Testis (tissue), 3 donors: ENCODE data around the gene SNAP25. TPM values are rescaled to one million over a fixed set of nuclear protein-coding genes. Genes with fewer than 3 reads are reported as not detected.

Experiments
- DNase-seq: peaks from one replicate; pipeline ENCODE4 v3.0.0-alpha.2; 2019
- H3K27ac ChIP-seq, 2 donors: fragments of 200-600 bp; sonication (generic); one replicate each; pipeline ENCODE4 v1.5.1; 2019
- H3K27me3 ChIP-seq: fragments of 200-600 bp; sonication (generic); one replicate; pipeline ENCODE4 v1.5.1; 2019
- H3K36me3 ChIP-seq: fragments of 200-600 bp; sonication (generic); one replicate; pipeline ENCODE4 v1.5.1; 2017; ENCODE audit warnings: low read depth; ENCODE audit errors: missing control alignments
- H3K4me1 ChIP-seq: fragments of 200-600 bp; sonication (generic); one replicate; pipeline ENCODE4 v1.5.1; 2019
- H3K4me3 ChIP-seq, 2 donors: fragments of 200-600 bp; sonication (generic); one replicate each; pipeline ENCODE4 v1.5.1; 2017 to 2019
- H3K9me3 ChIP-seq: fragments of 200-600 bp; sonication (generic); one replicate; pipeline ENCODE4 v1.5.1; 2017
- CTCF ChIP-seq, 3 experiments: fragments of 450-650 bp in 2 of 3; fragments of 200-600 bp in 1 of 3; sonication (generic) in 1 of 3; IDR thresholded peaks; one replicate each; pipeline ENCODE4 v1.5.1; 2016 to 2019; ENCODE audit warnings: antibody characterized with exemption in 3 of 3, mild to moderate bottlenecking in 2 of 3, moderate library complexity in 1 of 3
- POLR2A ChIP-seq: fragments of 450-650 bp; IDR thresholded peaks from one replicate; pipeline ENCODE4 v1.6.1; 2017; ENCODE audit warnings: antibody characterized with exemption, mild to moderate bottlenecking, moderate library complexity
- WGBS, 2 donors: methylation state at CpG; one replicate each; pipeline ENCODE4 v1.1.5; 2018; 5-methylcytosine and 5-hydroxymethylcytosine counted together
- intact Hi-C: fragments of 100-400 bp; cut with DNase I; formaldehyde crosslinking; loops from one replicate; pipeline ENCODE4 v1.15.1; 2023; ENCODE audit warnings: low total_unique reads
- polyA plus RNA-seq: library from polyadenylated mRNA; stranded (reverse); fragments of 350-450 nt; fragmentation: Illumina TruSeq; extraction: RNeasy Lipid Tissue Mini Kit (QIAGEN cat#74804); gene quantifications from one replicate; pipeline ENCODE4 v1.2.3, GENCODE V29; 2014; ENCODE audit warnings: low read depth, low replicate concordance; ENCODE audit not compliant: insufficient read depth
- total RNA-seq, 2 donors: library from RNA; depleted of rRNA; stranded (reverse); fragments of >200 nt; gene quantifications; one replicate each; pipeline ENCODE4 v1.2.3, GENCODE V29; 2016

SNAP25 gene
- total and polyA plus RNA-seq, 3 donors from 2014 or later = 8.0 to 13.7 (median 11.3) TPM

GRCh38 chr20:10303852-10304251 is 85.2 kb downstream of the SNAP25 start:
- TF ChIP-seq CTCF (IDR thresholded peaks at IDR 0.05) = no peak
- no peak for TF ChIP-seq POLR2A
- Histone ChIP-seq H3K4me3 (no peak overlapping the region), H3K36me3 (no peaks in the 10 kb centered on the region), H3K9me3 (no peaks in the 10 kb centered on the region), H3K27ac (no peak overlapping the region), H3K27me3 (no peaks in the 10 kb centered on the region), H3K4me1 (no peaks in the 10 kb centered on the region)
- intact Hi-C loops = no loop called here
- no peak for DNase-seq
- 47 to 66% methylated on average over 3 of the region's 3 CpGs for WGBS, 2 donors

GRCh38 chr20:10304471-10305046 is 85.9 kb downstream of the SNAP25 start:
- intact Hi-C loops = no loop called here
- Histone ChIP-seq H3K27ac (no peak overlapping the region), H3K36me3 (no peaks in the 10 kb centered on the region), H3K9me3 (no peaks in the 10 kb centered on the region), H3K4me1 (no peaks in the 10 kb centered on the region), H3K27me3 (no peaks in the 10 kb centered on the region), H3K4me3 (no peak overlapping the region)
- WGBS, 2 donors = 85 to 93% methylated on average over 3 of the region's 3 CpGs
- no peak for DNase-seq
- TF ChIP-seq POLR2A (no peak), CTCF (IDR thresholded peaks at IDR 0.05) (no peak)

GRCh38 chr20:10306440-10307358 is 88.1 kb downstream of the SNAP25 start:
- Histone ChIP-seq H3K4me3 (no peak overlapping the region), H3K36me3 (no peaks in the 10 kb centered on the region), H3K27me3 (no peaks in the 10 kb centered on the region), H3K27ac (no peak overlapping the region), H3K9me3 (no peaks in the 10 kb centered on the region), H3K4me1 (no peaks in the 10 kb centered on the region)
- no peak for DNase-seq
- intact Hi-C loops = no loop called here
- TF ChIP-seq POLR2A = no peak
- TF ChIP-seq CTCF (IDR thresholded peaks at IDR 0.05) = no peak
- WGBS, 2 donors = 76 to 78% methylated on average over 3 of the region's 3 CpGs

GRCh38 chr20:10307359-10307735 is 88.7 kb downstream of the SNAP25 start:
- intact Hi-C loops = no loop called here
- TF ChIP-seq POLR2A (no peak), CTCF (IDR thresholded peaks at IDR 0.05) (no peak)
- Histone ChIP-seq H3K9me3 (no peaks in the 10 kb centered on the region), H3K27ac (no peak overlapping the region), H3K27me3 (no peaks in the 10 kb centered on the region), H3K36me3 (no peaks in the 10 kb centered on the region), H3K4me3 (no peak overlapping the region), H3K4me1 (no peaks in the 10 kb centered on the region)
- WGBS, 2 donors = 72 to 75% methylated on average over 3 of the region's 3 CpGs
- DNase-seq = no peak
